SU-DHL-6 (cell line): ENCODE measurements around the gene RAD51D.
"Not testable (repeated sequence)": the region's sequence is repeated elsewhere in the genome, so short reads cannot be mapped to it uniquely, and the experiment has no call there.

Experiments used
- H2AFZ ChIP-seq: fragments of 200-600 bp; sonication (generic); 2 replicates; pipeline ENCODE4 v1.6.1; 2014; ENCODE audit warnings: low read depth, mild to moderate bottlenecking, moderate library complexity, mixed read lengths, antibody characterized with exemption, low read length; ENCODE audit not compliant: severe bottlenecking
- H3F3A ChIP-seq: fragments of 200-600 bp; shearing (Covaris generic); 2 replicates; pipeline ENCODE4 v1.6.0; 2016; ENCODE audit warnings: antibody characterized with exemption, mild to moderate bottlenecking; ENCODE audit not compliant: insufficient read depth
- H3K27ac ChIP-seq: fragments of 200-600 bp; sonication (generic); 2 replicates; pipeline ENCODE4 v1.5.1; 2016; ENCODE audit warnings: low read depth, mild to moderate bottlenecking, low read length, moderate library complexity, mixed read lengths
- H3K27me3 ChIP-seq: fragments of 200-600 bp; sonication (generic), shearing (Covaris generic); 2 replicates; pipeline ENCODE4 v1.6.0; 2014; ENCODE audit warnings: mild to moderate bottlenecking, low read length
- H3K36me3 ChIP-seq: fragments of 200-600 bp; sonication (generic); 2 replicates; pipeline ENCODE4 v1.6.1; 2014; ENCODE audit warnings: mild to moderate bottlenecking, low read length, mixed read lengths
- H3K4me2 ChIP-seq: fragments of 300-600, 200-600 bp; shearing (Covaris generic), sonication (generic); 2 replicates; pipeline ENCODE4 v1.6.0; 2014; ENCODE audit warnings: low read length, low read depth, mild to moderate bottlenecking; ENCODE audit not compliant: poor library complexity, severe bottlenecking
- H3K4me3 ChIP-seq: fragments of 200-600 bp; sonication (generic); 2 replicates; pipeline ENCODE4 v1.5.1; 2014; ENCODE audit warnings: antibody characterized with exemption, low read length, mild to moderate bottlenecking, mixed read lengths; ENCODE audit not compliant: insufficient read depth, poor library complexity, severe bottlenecking
- H3K79me2 ChIP-seq: fragments of 200-600 bp; sonication (generic); 2 replicates; pipeline ENCODE4 v1.6.1; 2014; ENCODE audit warnings: mild to moderate bottlenecking, low read length, moderate library complexity; ENCODE audit not compliant: insufficient read depth
- H3K9ac ChIP-seq: fragments of 200-600 bp; sonication (generic); 2 replicates; pipeline ENCODE4 v1.7.0; 2014; ENCODE audit warnings: mild to moderate bottlenecking, low read length
- H3K9me2 ChIP-seq: fragments of 200-600 bp; sonication (generic); replicated peaks from 2 replicates; pipeline ENCODE4 v1.6.1; 2014; ENCODE audit warnings: low read length; ENCODE audit not compliant: insufficient read depth
- H3K9me3 ChIP-seq: fragments of 200-600 bp; sonication (generic); 2 replicates; pipeline ENCODE4 v1.6.1; 2014; ENCODE audit warnings: low read length, mixed read lengths; ENCODE audit not compliant: insufficient read depth
- H4K20me1 ChIP-seq: fragments of 200-600 bp; sonication (generic); 2 replicates; pipeline ENCODE4 v1.6.1; 2014; ENCODE audit warnings: low read depth, mild to moderate bottlenecking, antibody characterized with exemption, low read length, moderate library complexity, mixed read lengths
- EZH2phosphoT487 ChIP-seq: fragments of 200-600 bp; sonication (generic), shearing (Covaris generic); conservative IDR thresholded peaks from 2 replicates; pipeline ENCODE4 v1.6.1; 2018; ENCODE audit warnings: mild to moderate bottlenecking, antibody characterized with exemption, low read length, moderate library complexity, mixed read lengths
- TF ChIP-seq, protein P1 (sequence below): fragments of 200-600 bp; sonication (generic); IDR thresholded peaks from one replicate; pipeline ENCODE4 v1.5.1; 2017; ENCODE audit warnings: antibody characterized with exemption, mild to moderate bottlenecking, low read length, moderate library complexity; ENCODE audit not compliant: insufficient read depth, poor library complexity, severe bottlenecking

Gene RAD51D

DNA sequence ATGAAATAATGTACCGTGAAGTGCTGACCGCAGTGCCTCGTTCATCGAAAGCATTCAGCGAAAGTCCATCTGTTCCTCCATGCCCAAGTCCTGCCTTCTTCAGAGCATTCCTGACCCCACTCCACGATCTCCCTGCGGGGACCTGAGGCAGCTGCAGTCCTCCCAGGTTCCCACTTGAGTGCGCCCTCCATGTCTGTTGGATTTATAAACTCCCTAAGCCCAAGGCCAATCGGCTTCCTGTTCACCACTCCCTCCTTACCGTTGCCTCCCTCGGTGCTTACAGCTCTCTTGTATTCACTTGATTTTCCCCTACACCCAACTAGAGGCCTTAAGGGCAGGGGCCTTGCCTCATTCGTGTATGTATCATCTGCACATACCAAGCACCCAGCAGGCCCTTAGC is 2.8 kb downstream of the RAD51D start:
- Histone ChIP-seq H2AFZ (no peak overlapping the region), H3K4me2 (no peak overlapping the region), H3F3A (no peaks in the 10 kb centered on the region), H3K27me3 (no peaks in the 10 kb centered on the region), H3K4me3 (no peak overlapping the region), H3K27ac (no peak overlapping the region), H3K9ac (no peak overlapping the region), H3K36me3 (no peaks in the 10 kb centered on the region), H3K79me2 (peaks cover 39% of the 10 kb centered on the region), H4K20me1 (no peaks in the 10 kb centered on the region), H3K9me2 (no peaks in the 10 kb centered on the region), H3K9me3 (no peaks in the 10 kb centered on the region)
- TF ChIP-seq EZH2phosphoT487: no peak
- TF ChIP-seq, protein P1, sequence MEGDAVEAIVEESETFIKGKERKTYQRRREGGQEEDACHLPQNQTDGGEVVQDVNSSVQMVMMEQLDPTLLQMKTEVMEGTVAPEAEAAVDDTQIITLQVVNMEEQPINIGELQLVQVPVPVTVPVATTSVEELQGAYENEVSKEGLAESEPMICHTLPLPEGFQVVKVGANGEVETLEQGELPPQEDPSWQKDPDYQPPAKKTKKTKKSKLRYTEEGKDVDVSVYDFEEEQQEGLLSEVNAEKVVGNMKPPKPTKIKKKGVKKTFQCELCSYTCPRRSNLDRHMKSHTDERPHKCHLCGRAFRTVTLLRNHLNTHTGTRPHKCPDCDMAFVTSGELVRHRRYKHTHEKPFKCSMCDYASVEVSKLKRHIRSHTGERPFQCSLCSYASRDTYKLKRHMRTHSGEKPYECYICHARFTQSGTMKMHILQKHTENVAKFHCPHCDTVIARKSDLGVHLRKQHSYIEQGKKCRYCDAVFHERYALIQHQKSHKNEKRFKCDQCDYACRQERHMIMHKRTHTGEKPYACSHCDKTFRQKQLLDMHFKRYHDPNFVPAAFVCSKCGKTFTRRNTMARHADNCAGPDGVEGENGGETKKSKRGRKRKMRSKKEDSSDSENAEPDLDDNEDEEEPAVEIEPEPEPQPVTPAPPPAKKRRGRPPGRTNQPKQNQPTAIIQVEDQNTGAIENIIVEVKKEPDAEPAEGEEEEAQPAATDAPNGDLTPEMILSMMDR: no peak

DNA sequence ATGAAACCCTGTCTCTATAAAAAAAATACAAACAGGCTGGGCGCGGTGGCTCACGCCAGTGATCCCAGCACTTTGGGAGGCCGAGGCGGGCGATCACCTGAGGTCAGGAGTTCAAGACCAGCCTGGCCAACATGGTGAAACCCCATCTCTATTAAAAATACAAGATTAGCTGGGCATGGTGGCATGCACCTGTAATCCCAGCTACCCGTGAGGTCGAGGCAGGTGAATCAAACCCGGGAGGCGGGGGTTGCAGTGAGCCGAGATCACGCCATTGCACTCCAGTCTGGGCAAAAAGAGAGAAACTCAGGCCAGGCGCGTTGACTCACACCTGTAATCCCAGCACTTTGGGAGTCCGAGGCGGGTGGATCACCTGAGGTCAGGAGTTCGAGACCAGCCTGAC is 8.9 kb downstream of the RAD51D start:
- peaks cover 33% of the 10 kb centered on the region for H3K79me2 ChIP-seq
- H3K27ac ChIP-seq, H2AFZ ChIP-seq, H3K27me3 ChIP-seq, H3K4me2 ChIP-seq, H3K4me3 ChIP-seq, H3K9ac ChIP-seq, H3K9me3 ChIP-seq, H3K9me2 ChIP-seq, H4K20me1 ChIP-seq, H3K36me3 ChIP-seq, H3F3A ChIP-seq: not testable (repeated sequence)

DNA sequence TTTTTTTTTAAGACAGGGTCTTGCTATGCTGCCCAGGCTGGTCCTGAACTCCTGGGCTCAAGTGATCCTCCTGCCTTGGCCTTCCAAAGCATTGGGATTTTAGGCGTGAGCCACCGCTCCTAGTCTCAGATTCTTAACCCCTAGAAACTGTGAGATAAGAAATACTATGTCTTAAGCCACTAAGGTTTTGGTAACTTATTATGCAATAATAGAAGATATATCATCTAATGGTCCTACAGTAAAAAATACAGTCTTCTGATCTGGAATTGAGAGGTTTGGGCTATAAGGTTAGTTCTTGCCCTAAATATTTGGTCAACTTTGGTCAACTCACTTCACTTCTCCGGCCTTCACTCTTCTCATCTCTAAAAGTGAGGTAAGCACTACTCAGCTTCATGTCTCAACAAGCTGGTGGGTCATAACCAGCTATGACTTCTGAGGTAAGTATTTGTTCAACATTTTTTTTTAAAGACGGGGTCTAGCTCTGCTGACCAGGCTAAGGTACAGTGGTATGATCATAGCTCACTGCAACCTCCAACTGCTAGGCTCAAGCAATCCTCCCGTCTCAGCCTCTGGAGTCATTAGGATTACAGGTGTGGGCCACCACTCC is 14.7 kb downstream of the RAD51D start:
- peaks cover 13% of the 10 kb centered on the region; the same call in 1 of the 2 replicates for H3K79me2 ChIP-seq
- H3K9ac ChIP-seq: no peak overlapping the region
- H3K4me2 ChIP-seq: no peak overlapping the region
- no peaks in the 10 kb centered on the region for H3K9me3 ChIP-seq
- no peak overlapping the region for H3K4me3 ChIP-seq
- H3K27ac ChIP-seq: no peak overlapping the region
- no peak overlapping the region for H2AFZ ChIP-seq
- TF ChIP-seq, protein P1: no peak
- no peak for TF ChIP-seq EZH2phosphoT487
- no peaks in the 10 kb centered on the region for H3K9me2 ChIP-seq
- 0 out of 2 replicates have a peak, but pooled peaks cover 6% of the 10 kb centered on the region for H3K36me3 ChIP-seq
- H3F3A ChIP-seq: no peaks in the 10 kb centered on the region
- no peaks in the 10 kb centered on the region for H4K20me1 ChIP-seq
- no peaks in the 10 kb centered on the region for H3K27me3 ChIP-seq

DNA sequence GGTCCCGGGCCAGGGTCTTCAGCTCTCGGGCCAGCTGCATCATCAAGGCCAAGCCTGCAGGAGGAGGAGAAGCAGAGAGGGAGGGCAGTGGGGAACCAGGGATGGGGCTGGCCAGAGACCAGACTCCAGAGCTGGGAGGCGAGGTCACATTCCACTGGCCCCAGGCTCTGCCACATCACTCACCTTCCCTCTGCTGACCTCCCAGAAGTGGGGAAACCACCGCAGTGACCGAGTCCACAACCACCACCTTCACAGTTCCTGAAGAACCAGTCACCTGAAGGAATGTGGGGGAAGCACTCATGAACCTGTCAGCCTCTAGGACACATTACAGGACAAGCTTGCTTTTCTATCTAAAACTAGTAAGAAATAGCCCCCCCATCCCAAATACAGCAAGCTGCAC is 16.4 kb downstream of the RAD51D start:
- Histone ChIP-seq H3K9me2 (no peaks in the 10 kb centered on the region), H4K20me1 (no peaks in the 10 kb centered on the region), H3K27ac (no peak overlapping the region), H3F3A (no peaks in the 10 kb centered on the region), H2AFZ (no peak overlapping the region), H3K36me3 (0 out of 2 replicates have a peak, but pooled peaks cover 6% of the 10 kb centered on the region), H3K27me3 (no peaks in the 10 kb centered on the region), H3K4me3 (no peak overlapping the region), H3K9ac (no peak overlapping the region), H3K9me3 (no peaks in the 10 kb centered on the region), H3K79me2 (0 out of 2 replicates have a peak, but pooled peaks cover 4% of the 10 kb centered on the region), H3K4me2 (no peak overlapping the region)
- no peak for TF ChIP-seq EZH2phosphoT487
- TF ChIP-seq, protein P1: no peak
